Breast epithelium (tissue), 3 donors: ENCODE results near the gene IER5L.

Experiments used
- POLR2AphosphoS5 ChIP-seq, 3 donors: sonication (generic); formaldehyde crosslinking; IDR thresholded peaks; one replicate each; pipeline ENCODE4 v1.6.1; 2017; ENCODE audit warnings: antibody characterized with exemption in 3 of 3
- TF ChIP-seq, protein P1 (sequence below), 3 donors: fragments of 450-650 bp; IDR thresholded peaks; one replicate each; pipeline ENCODE4 v1.5.1; 2016 to 2017; ENCODE audit warnings: antibody characterized with exemption in 3 of 3, mild to moderate bottlenecking in 3 of 3, moderate library complexity in 3 of 3

DNA sequence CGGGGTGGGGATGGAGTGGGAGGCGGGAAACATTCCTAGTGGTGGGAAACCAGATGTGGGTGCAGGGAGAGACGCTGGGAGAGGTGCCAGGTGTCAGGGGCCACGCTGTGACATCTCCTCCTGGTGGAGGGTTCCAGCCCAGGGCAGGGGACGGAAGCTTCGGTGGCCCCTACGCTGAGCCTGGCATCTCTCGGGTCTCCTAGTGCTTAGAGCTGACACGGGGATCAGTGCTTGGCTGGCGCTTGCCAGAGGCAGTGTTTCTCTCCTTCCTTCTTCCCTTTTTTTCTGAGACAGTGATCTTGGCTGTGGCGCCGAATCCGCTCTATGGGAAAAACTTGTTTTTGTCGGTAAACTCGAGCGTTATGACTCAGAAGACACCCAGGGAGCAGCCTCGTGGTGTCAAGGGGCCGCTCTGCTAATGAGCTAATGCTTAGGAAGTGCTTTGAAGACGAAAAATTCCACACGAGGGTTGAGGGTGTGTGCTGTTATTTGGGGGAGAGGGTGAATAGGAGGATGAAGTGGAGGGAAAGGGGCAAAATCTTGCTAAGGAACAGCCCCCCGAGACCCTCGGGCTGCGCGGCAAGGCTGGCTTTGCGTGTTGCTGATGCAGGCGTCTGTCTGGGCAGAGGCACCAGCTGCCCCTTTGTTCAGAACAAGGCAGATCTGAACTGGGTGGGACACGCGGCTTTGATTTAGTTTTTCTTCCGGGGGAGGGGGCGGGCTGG is 20.4 kb upstream of the IER5L start:
- TF ChIP-seq, protein P1, sequence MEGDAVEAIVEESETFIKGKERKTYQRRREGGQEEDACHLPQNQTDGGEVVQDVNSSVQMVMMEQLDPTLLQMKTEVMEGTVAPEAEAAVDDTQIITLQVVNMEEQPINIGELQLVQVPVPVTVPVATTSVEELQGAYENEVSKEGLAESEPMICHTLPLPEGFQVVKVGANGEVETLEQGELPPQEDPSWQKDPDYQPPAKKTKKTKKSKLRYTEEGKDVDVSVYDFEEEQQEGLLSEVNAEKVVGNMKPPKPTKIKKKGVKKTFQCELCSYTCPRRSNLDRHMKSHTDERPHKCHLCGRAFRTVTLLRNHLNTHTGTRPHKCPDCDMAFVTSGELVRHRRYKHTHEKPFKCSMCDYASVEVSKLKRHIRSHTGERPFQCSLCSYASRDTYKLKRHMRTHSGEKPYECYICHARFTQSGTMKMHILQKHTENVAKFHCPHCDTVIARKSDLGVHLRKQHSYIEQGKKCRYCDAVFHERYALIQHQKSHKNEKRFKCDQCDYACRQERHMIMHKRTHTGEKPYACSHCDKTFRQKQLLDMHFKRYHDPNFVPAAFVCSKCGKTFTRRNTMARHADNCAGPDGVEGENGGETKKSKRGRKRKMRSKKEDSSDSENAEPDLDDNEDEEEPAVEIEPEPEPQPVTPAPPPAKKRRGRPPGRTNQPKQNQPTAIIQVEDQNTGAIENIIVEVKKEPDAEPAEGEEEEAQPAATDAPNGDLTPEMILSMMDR (IDR thresholded peaks at IDR 0.05): no peak
- peak in 2 of 3 donors; percentile 27 to 34 for TF ChIP-seq POLR2AphosphoS5 (IDR thresholded peaks at IDR 0.05)
